Activated gamma-delta T cell treated with anti-CD3 and anti-CD28 coated beads, Interleukin-2, amount 50 U/mL, for 16 hours (primary cell): Measurements from ENCODE around the gene TNFAIP2.

Experiments used
- DNase-seq: peaks from one replicate; pipeline ENCODE4 v3.0.0-alpha.2; 2020; ENCODE audit warnings: low read depth

Gene TNFAIP2, protein sequence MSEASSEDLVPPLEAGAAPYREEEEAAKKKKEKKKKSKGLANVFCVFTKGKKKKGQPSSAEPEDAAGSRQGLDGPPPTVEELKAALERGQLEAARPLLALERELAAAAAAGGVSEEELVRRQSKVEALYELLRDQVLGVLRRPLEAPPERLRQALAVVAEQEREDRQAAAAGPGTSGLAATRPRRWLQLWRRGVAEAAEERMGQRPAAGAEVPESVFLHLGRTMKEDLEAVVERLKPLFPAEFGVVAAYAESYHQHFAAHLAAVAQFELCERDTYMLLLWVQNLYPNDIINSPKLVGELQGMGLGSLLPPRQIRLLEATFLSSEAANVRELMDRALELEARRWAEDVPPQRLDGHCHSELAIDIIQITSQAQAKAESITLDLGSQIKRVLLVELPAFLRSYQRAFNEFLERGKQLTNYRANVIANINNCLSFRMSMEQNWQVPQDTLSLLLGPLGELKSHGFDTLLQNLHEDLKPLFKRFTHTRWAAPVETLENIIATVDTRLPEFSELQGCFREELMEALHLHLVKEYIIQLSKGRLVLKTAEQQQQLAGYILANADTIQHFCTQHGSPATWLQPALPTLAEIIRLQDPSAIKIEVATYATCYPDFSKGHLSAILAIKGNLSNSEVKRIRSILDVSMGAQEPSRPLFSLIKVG

DNA sequence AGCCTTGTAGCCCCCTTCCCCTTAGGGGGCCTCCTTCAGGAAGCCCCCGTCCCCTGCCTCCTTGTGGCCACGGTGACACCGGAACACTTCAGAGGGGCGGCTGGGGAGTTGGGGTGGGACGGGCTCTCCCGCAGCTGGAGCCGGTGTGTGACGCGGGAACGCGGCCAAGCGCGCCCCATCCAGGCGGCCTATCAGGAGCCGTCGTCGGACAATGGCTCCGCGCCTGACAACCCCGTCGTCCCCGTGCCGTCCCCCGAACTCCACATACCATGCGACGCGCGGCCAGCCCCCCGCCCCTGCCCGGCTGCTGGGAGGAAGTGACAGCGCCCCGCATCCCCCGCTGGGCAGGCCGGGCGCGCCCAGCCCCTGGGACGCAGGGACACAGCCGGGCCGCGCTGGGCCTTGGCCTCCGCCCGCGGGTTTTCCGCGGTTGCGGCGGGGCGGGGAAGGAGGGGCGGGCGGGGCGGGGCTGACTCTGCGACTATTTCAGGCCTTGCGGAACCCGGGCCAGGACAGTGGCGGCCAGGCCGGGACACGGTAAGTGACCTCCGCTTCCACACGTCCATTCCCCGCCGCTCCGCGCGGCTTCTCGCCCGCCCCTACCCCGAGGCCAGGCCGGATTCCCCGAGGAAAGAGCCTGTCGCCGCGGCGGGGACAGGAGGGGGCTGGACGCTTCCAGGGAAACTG lies at the start of gene TNFAIP2:
TSS of gene TNFAIP2 (plus strand) at position 515 of the 687 bp plus-strand sequence. CDS start 2,997 bp downstream, outside the sequence.
- no peak for DNase-seq

DNA sequence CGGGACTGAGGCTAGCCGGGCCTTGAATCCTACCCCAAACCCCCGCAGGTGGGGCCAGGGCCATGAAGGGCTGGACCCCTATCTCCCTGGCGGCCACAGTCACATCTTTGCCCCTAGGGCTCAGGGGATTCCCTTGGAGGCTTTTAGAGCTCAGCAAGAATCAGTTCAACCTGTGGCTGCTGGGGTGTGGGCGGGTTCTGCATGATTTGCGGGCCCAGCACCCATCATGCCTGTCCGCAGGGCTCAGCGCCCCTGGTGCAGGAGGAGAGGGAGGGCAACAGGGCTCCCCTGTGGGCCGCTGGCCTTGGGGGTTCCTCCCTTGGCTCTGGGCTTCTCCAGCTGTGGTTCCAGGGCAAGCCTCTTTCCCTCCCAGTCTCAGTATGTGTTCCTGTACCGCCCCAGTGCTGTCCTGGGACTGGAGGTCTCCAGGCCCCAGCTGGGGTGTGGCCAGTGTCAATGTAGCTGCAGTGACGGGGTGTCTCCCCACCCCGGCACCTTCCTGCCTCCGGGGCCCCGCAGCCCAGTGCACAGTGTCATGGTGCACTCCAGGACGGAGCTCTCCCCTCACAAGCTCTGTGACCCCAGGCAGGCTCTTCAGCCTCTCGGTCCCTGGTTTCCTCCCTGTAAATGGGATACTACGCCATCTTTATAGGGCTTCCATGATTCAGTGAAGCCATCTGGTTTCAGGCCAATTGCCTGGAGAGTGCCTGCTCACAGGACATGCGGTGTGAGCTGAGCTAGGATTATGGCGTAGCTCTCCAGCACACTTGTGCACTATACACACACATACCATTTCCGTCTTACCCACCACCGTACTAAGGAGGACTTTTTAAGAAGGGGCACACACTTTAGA lies 49.2 kb upstream of the TNFAIP2 start:
- DNase-seq, result no peak

DNA sequence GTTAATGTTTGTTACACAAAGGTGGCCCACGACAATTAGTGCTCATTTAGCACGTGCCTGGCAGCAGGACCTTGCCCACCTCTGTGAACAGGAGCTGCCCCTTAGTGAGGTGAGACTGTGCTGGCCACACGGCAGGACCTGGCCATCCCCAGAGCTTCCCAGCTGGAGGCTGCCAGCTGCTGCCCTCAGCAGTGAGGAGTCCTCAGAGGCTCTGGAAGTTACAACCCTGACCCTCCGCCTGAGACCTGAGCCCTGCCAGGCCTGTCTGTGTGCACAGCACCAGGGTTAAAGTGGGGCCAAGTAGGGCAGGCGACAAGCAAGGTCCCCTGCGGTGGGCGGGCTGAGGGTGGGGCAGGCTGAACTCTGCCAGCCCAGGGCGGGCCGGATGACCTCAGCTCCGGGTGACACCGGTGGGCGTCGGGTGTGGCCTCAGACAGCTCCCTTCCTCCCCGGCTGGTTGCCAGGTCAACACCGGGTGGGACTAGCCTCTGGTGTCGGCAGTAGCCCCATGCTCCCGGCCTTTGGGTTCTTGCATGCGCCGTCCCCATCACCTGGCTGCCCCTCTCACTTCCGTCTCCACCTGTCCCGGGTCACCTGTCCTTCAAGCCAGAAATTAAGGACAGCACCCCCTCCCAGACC lies 48.4 kb upstream of the TNFAIP2 start:
- no peak for DNase-seq

GRCh38 chr14:103078420-103078749 lies 44.9 kb upstream of the TNFAIP2 start:
- DNase-seq, result peak; percentile 51

DNA sequence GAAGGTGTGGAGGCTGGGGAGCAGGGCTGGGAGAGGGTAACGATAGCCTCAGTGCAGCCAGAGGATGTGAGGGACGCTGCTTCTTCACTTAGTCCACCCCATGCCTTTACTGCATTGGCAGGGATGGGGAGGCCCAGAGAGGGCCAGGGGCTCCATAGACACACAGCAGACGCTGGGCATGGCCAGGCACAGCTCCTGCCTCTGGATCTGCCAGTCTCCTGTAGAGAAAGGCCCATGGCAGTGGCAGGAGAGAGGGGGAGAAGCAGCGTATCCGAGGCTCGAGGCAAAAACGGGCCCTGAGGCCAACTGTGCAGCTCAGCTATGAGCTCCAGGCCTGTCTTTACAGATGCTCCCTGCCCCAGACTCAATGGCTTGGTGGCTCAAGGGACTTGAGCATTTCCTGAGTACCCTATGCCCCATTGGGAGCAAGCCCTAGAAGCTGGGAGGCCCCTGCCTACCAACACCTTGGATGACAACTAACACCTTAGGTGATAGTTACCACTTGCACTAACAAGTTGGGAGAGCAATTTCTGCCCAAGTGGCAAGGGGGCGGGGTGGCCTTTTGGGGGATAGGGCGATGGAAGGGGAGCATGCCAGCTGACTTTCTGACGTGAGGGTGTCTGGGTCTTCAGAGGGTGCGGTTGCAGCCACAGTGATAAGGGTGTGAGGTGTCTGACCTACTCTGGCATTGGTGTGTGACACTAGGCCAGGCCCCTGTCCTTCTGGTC lies 44.2 kb upstream of the TNFAIP2 start:
- no peak for DNase-seq

DNA sequence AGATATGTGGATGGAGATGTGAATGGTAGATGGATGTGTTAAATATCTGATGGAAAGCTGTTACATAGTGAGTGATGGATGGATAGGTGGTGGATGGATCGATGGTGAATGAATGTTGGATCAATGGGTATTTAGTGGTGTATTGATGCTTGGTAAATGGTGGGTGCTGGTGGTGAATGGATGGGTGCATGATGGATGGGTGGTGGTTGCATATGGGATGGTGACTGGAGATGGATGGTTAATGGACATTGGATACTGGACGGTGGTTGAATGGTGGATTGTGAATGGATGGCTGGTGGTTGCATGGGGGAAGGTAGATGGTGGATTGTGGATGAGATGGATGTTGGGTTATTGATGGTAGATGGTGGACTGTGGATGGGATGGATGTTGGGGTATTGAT lies 41.3 kb upstream of the TNFAIP2 start:
- DNase-seq, result no peak

DNA sequence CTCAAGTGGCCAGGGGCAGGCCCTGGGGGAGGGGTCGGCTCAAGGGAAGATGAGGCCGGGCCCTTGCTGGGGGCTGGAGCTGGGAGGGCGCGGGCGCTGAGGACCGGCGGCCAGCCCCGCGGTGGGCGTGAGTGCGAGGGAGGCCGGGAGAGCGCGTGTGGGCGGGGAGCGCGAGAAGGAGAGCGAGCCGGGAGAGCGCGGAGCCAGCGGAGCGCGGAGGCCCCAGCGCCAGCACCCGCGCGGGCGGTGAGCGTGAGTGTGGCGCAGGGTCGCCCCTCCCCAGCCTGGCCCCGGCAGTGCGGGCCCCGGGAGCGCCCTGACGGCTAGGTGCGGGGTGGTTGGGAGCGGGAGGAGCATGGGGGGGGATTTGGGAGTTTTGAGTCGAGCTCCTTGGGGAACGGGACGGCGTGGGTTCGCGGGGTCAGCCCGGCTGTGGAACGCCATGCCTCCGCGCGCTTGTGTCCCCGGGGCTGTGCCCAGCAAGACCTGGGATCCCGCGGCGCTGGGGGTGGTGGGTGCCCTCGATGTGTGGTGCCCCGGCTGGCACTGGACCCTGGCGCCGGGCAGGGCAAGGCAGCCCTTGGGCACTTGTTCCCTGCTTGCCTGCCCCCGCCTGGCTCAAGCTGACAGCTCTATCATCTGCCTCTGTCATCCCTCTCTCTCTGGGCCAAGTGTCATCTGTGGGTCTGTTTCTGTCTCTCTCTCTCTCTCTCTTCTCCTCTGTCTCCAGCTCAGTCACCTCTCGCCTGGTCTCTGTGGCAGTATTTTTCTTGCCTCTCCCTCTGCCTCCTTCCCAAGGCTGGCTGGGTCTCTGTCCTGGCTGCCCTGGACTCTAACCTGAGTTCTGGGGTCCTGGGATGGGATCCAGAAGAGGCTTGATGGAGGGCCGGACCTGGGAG lies 39.0 kb upstream of the TNFAIP2 start, which contains the start of gene LBHD2:
TSS of gene LBHD2 (plus strand) at position 190 of the 899 bp plus-strand sequence. CDS start 1,803 bp downstream, outside the sequence.
- DNase-seq, result no peak

GRCh38 chr14:103085106-103086091 lies 37.9 kb upstream of the TNFAIP2 start:
- DNase-seq, result no peak

- DNase-seq, result no peak
Observed at GRCh38 chr14:103086771-103087342, 36.4 kb upstream of the TNFAIP2 start.

- no peak for DNase-seq
Observed at GRCh38 chr14:103087343-103087835, 35.9 kb upstream of the TNFAIP2 start.

- DNase-seq, result no peak
Observed at GRCh38 chr14:103088921-103089320, 34.3 kb upstream of the TNFAIP2 start.

- DNase-seq, result no peak
Observed at GRCh38 chr14:103089386-103090335, 33.6 kb upstream of the TNFAIP2 start.

GRCh38 chr14:103090481-103091020 lies 32.7 kb upstream of the TNFAIP2 start:
- no peak for DNase-seq

GRCh38 chr14:103091041-103091882 lies 32.0 kb upstream of the TNFAIP2 start:
- peak; percentile 63 for DNase-seq

DNA sequence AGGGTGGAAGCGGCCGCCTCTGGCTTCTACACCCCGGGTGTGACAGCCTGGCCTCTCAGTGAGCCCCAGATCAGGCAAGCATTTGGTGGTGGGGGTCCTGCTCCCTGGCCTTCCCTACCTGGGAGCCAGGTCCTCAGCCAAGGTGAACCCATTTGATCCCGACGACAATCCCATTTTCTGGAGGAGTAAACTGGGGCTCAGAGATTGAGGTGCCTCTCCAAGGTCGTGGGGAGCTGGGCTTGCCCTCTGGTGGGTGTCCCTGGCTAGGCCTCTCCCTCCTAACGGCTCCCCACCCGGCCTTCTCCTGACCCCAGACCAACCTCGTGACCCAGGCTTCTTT lies 31.4 kb upstream of the TNFAIP2 start:
- DNase-seq, result no peak
